Fibroblast of the aortic adventitia (primary cell): ENCODE results near the gene SNAP25. TPM values are rescaled to one million over a fixed set of nuclear protein-coding genes. Genes with fewer than 3 reads are reported as not detected.

Source experiments
- DNase-seq: peaks from one replicate; pipeline ENCODE4 v3.0.0-alpha.2; 2010; ENCODE audit warnings: low read depth
- H3K4me3 ChIP-seq: 2 replicates; pipeline ENCODE4 v1.5.1; 2011; ENCODE audit warnings: low read depth, mild to moderate bottlenecking, control low read depth, low read length, moderate library complexity
- CTCF ChIP-seq: IDR thresholded peaks from 2 replicates; pipeline ENCODE4 v1.5.1; 2011; ENCODE audit warnings: mild to moderate bottlenecking, low read length, control low read depth, inconsistent platforms; ENCODE audit not compliant: insufficient read depth
- total RNA-seq: library from RNA; depleted of rRNA; stranded (reverse); fragments of >200 nt; gene quantifications from 2 replicates; pipeline ENCODE4 v1.2.3, GENCODE V29; 2012; ENCODE audit warnings: low replicate concordance

Gene SNAP25
- total RNA-seq, 1 donor: 3.1 TPM

DNA sequence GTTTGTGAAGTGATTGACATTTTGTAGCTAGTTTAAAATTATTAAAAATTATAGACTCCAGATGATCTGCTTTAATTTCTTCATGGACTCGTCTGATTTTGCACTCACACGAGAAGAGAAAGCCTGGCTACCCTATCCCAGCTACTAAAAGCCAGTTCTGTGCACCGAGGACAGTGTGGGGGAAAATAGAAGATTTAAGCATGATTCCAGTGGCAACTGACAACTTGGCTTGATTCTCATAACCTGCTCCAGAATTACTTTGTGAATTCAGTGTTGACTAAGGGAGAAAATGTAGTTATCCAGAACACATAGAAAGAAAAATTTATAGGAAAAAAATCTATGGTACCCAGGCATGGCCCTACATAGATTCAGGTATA lies 88.7 kb downstream of the SNAP25 start:
- TF ChIP-seq CTCF: no peak
- H3K4me3 ChIP-seq: no peak overlapping the region
- DNase-seq: peak; percentile 67

- no peak overlapping the region for H3K4me3 ChIP-seq
- no peak for DNase-seq
- TF ChIP-seq CTCF: no peak
Observed at GRCh38 chr20:10308652-10309051, 90.0 kb downstream of the SNAP25 start.

DNA sequence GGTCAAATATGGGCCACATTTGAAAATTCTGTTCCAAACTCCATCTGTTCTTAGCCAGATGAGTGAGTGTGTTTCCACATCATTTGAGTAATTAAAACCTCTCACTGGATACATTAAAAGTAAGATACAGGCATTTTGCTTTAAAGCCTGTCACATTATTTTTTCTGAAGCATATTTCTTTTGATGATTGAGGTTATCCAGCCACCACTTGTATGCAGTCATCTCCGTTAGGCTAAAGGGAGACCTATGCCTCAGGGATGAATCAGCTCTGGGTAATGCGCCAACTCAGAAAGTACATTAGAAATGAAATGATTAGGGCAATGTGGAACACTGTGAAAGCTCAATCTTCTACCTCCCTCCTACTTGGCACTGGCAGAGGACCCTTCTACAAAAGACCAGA lies 90.7 kb downstream of the SNAP25 start:
- TF ChIP-seq CTCF: no peak
- peak; percentile 94 for DNase-seq
- no peak overlapping the region for H3K4me3 ChIP-seq

DNA sequence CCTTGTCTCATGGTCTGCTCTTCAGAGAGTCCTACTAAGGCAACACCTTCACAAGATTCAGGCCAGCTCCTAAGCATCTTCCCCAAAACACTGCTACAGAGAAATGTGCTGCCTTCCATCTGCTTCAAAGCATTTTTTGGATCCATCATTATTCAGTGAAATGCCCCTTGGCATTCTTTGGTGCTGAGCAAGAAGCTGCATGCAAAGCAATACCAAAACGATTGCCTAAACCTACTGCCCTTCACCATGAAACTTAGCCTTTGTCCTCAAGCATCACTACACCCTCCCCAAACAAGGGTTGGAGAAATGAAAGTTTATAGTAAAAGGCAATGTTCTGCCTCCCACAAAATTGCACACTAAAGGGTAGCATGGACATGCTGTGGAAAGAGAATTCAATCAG lies 93.5 kb downstream of the SNAP25 start:
- no peak overlapping the region for H3K4me3 ChIP-seq
- TF ChIP-seq CTCF: no peak
- DNase-seq: peak; percentile 45

DNA sequence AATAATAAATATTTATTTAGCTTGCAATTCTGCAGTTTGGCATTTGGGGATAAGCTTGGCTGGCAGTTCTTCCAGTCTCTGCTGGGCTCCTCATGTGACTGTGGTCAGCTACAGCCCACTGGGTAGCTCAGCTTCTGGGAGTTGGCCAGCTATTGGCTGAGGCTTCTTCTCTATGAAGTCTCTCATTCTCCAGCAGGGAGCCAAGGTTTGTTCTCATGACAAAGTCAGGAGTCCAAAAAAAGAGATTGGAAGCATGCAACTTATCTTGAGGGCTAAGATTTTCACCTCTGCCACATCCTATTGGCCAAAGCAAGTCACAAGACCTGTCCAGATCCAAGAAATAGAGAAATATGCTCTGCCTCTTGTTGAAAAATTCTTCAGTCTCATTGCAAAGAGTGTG lies 94.6 kb downstream of the SNAP25 start:
- peak; percentile 74 for DNase-seq
- no peak overlapping the region for H3K4me3 ChIP-seq
- TF ChIP-seq CTCF: no peak

DNA sequence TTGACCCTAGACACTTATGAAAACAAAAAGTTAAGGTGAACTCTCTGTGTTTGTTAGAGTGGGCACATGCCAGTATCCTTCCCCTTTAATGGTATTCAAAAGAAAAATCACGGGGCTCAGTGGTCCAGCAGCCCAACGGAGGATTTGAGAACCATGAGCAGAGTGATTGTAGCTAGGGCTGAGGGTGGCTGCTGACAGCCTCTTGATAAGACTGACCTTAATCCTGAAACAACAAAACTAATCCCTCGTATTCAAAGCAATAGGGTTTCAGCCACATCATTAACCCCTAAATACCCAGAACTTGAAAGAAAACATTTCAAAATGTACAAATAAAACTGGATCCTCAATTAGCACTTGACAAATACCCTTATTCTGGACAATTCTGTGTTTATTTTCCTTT lies 95.1 kb downstream of the SNAP25 start:
- DNase-seq: no peak
- TF ChIP-seq CTCF: no peak
- H3K4me3 ChIP-seq: no peak overlapping the region

GRCh38 chr20:10314198-10314597 lies 95.6 kb downstream of the SNAP25 start:
- no peak overlapping the region for H3K4me3 ChIP-seq
- DNase-seq: peak; percentile 76
- no peak for TF ChIP-seq CTCF
